ENCODE results near the gene EYA4. TPM values are rescaled to one million over a fixed set of nuclear protein-coding genes. Genes with fewer than 3 reads are reported as not detected.

Gene EYA4
- total RNA-seq, 1 donor from 2014 or later: 1.6 TPM

- H3K9me3 ChIP-seq (ENCODE audit: insufficient read depth, low read depth, low read length): no peaks in the 10 kb centered on the region
- peaks cover under 1% of the 10 kb centered on the region for H3K4me1 ChIP-seq (ENCODE audit: insufficient read depth, low read length)
- peaks cover 7% of the 10 kb centered on the region for H3K4me1 Mint-ChIP-seq (ENCODE audit: low read depth, unreplicated experiment)
- no peak for DNase-seq (ENCODE audit: low read depth)
- no peaks in the 10 kb centered on the region for H3K36me3 Mint-ChIP-seq (ENCODE audit: low read depth, unreplicated experiment)
- H3K79me2 ChIP-seq (ENCODE audit: insufficient read depth, low read length): no peaks in the 10 kb centered on the region
- peaks cover 26% of the 10 kb centered on the region for H3K27me3 Mint-ChIP-seq (ENCODE audit: low read depth, unreplicated experiment)
- TF ChIP-seq CTCF (IDR thresholded peaks at IDR 0.05; ENCODE audit: insufficient read depth, low read depth, low read length) (no peak), EZH2 (IDR thresholded peaks at IDR 0.05; ENCODE audit: insufficient read depth, low read length) (no peak)
- H4K20me1 ChIP-seq (ENCODE audit: insufficient read depth, low read length): peaks cover 7% of the 10 kb centered on the region
- no peak overlapping the region for H2AFZ ChIP-seq (ENCODE audit: low read depth, low read length)
- H3K9ac ChIP-seq (ENCODE audit: low read length): no peak overlapping the region
- H3K27ac ChIP-seq (ENCODE audit: low read depth, low read length): no peak overlapping the region
- no peak overlapping the region for H3K4me3 Mint-ChIP-seq (ENCODE audit: unreplicated experiment)
- H3K4me3 ChIP-seq (ENCODE audit: insufficient read depth, low read depth, low read length): no peak overlapping the region
- H3K36me3 ChIP-seq (ENCODE audit: insufficient read depth, low read length): no peaks in the 10 kb centered on the region
- H3K9me3 Mint-ChIP-seq (ENCODE audit: unreplicated experiment): no peaks in the 10 kb centered on the region
- no peak overlapping the region for H3K4me2 ChIP-seq (ENCODE audit: low read length)
- no peak for FAIRE-seq
- no peak overlapping the region for H3K27ac Mint-ChIP-seq (ENCODE audit: unreplicated experiment)
- H3K27me3 ChIP-seq (ENCODE audit: insufficient read depth, low read length): peaks cover 38% of the 10 kb centered on the region
Measured at GRCh38 chr6:133247581-133247980, 6.4 kb downstream of the EYA4 start.

GRCh38 chr6:133248241-133249001 lies 7.3 kb downstream of the EYA4 start:
- no peaks in the 10 kb centered on the region for H3K36me3 Mint-ChIP-seq (ENCODE audit: low read depth, unreplicated experiment)

More at GRCh38 chr6:133248241-133249001, 7.3 kb downstream of the EYA4 start:
- H3K9me3 Mint-ChIP-seq (ENCODE audit: unreplicated experiment): no peaks in the 10 kb centered on the region
- Histone ChIP-seq H3K79me2 (ENCODE audit: insufficient read depth, low read length) (no peaks in the 10 kb centered on the region), H3K27ac (ENCODE audit: low read depth, low read length) (peak overlapping the region; percentile 31), H2AFZ (ENCODE audit: low read depth, low read length) (no peak overlapping the region), H3K4me3 (ENCODE audit: insufficient read depth, low read depth, low read length) (no peak overlapping the region), H3K27me3 (ENCODE audit: insufficient read depth, low read length) (peaks cover 29% of the 10 kb centered on the region), H3K4me1 (ENCODE audit: insufficient read depth, low read length) (no peaks in the 10 kb centered on the region), H3K9me3 (ENCODE audit: insufficient read depth, low read depth, low read length) (no peaks in the 10 kb centered on the region), H3K9ac (ENCODE audit: low read length) (no peak overlapping the region), H4K20me1 (ENCODE audit: insufficient read depth, low read length) (peaks cover under 1% of the 10 kb centered on the region), H3K4me2 (ENCODE audit: low read length) (peak overlapping the region; percentile 17), H3K36me3 (ENCODE audit: insufficient read depth, low read length) (no peaks in the 10 kb centered on the region)
- H3K27ac Mint-ChIP-seq (ENCODE audit: unreplicated experiment): no peak overlapping the region
- no peak overlapping the region for H3K4me3 Mint-ChIP-seq (ENCODE audit: unreplicated experiment)
- peaks cover 18% of the 10 kb centered on the region for H3K27me3 Mint-ChIP-seq (ENCODE audit: low read depth, unreplicated experiment)
- no peaks in the 10 kb centered on the region for H3K4me1 Mint-ChIP-seq (ENCODE audit: low read depth, unreplicated experiment)
- TF ChIP-seq EZH2 (IDR thresholded peaks at IDR 0.05; ENCODE audit: insufficient read depth, low read length): no peak
- TF ChIP-seq CTCF (IDR thresholded peaks at IDR 0.05; ENCODE audit: insufficient read depth, low read depth, low read length): no peak
- peak; percentile 58 for FAIRE-seq
- peak; percentile 75 for DNase-seq (ENCODE audit: low read depth)
